Measurements from ENCODE around the gene PIGL.

- TF ChIP-seq CTCF (conservative IDR thresholded peaks at IDR 0.05 in 1 of 2, IDR thresholded peaks at IDR 0.05 in 1 of 2; ENCODE audit: low read depth in 1 of 2, low read length in 2 of 2) (no peak), EZH2 (IDR thresholded peaks at IDR 0.05; ENCODE audit: low read length, missing control alignments) (no peak)
Measured at GRCh38 chr17:16361874-16362273, 144.9 kb downstream of the PIGL start.
